Neural progenitor cell (in vitro differentiated cells): Measurements from ENCODE around the gene TUBGCP3. TPM values are rescaled to one million over a fixed set of nuclear protein-coding genes. Genes with fewer than 3 reads are reported as not detected.

ENCODE experiments used
- DNase-seq: peaks from one replicate; pipeline ENCODE4 v3.0.0-alpha.2; 2016; ENCODE audit warnings: low spot score
- H2AFZ ChIP-seq: fragments of 200-600 bp; sonication (generic); replicated peaks from 2 replicates; pipeline ENCODE4 v1.6.1; 2016; ENCODE audit warnings: antibody characterized with exemption
- H3F3A ChIP-seq: fragments of 200-600 bp; sonication (generic); 2 replicates; pipeline ENCODE4 v1.6.1; 2016; ENCODE audit warnings: antibody characterized with exemption, low read depth
- H3K27ac ChIP-seq: fragments of 200-600 bp; sonication (generic); 2 replicates; pipeline ENCODE4 v1.5.1; 2016; ENCODE audit warnings: mild to moderate bottlenecking
- H3K27me3 ChIP-seq: fragments of 200-600 bp; sonication (generic); 2 replicates; pipeline ENCODE4 v1.6.1; 2016; ENCODE audit warnings: mild to moderate bottlenecking, moderate library complexity
- H3K36me3 ChIP-seq: fragments of 200-600 bp; sonication (generic); 2 replicates; pipeline ENCODE4 v1.5.1; 2016
- H3K4me1 ChIP-seq: fragments of 200-600 bp; sonication (generic); 2 replicates; pipeline ENCODE4 v1.6.1; 2016; ENCODE audit warnings: mixed run types
- H3K4me2 ChIP-seq: fragments of 200-600 bp; sonication (generic); 2 replicates; pipeline ENCODE4 v1.6.1; 2016
- H3K4me3 ChIP-seq: fragments of 200-600 bp; sonication (generic); 2 replicates; pipeline ENCODE4 v1.5.1; 2016
- H3K79me2 ChIP-seq: fragments of 200-600 bp; sonication (generic); 2 replicates; pipeline ENCODE4 v1.6.1; 2016; ENCODE audit warnings: low read depth
- H3K9ac ChIP-seq: fragments of 200-600 bp; sonication (generic); 2 replicates; pipeline ENCODE4 v1.6.1; 2016
- H3K9me3 ChIP-seq: fragments of 200-600 bp; sonication (generic); 2 replicates; pipeline ENCODE4 v1.5.1; 2016; ENCODE audit warnings: low read depth
- H4K20me1 ChIP-seq: fragments of 200-600 bp; sonication (generic); 2 replicates; pipeline ENCODE4 v1.6.1; 2016; ENCODE audit warnings: low read depth
- H3K27ac Mint-ChIP-seq: 3 replicates; pipeline ENCODE4 v1.8.0; 2021; ENCODE audit warnings: mixed read lengths
- H3K27me3 Mint-ChIP-seq: 2 replicates; pipeline ENCODE4 v1.8.0; 2022; ENCODE audit warnings: low read depth, mild to moderate bottlenecking, inconsistent platforms, moderate library complexity, mixed read lengths; ENCODE audit not compliant: insufficient read depth
- H3K36me3 Mint-ChIP-seq: 3 replicates; pipeline ENCODE4 v1.8.0; 2021; ENCODE audit warnings: mixed read lengths
- H3K4me1 Mint-ChIP-seq: 3 replicates; pipeline ENCODE4 v1.8.0; 2021; ENCODE audit warnings: mixed read lengths
- H3K4me3 Mint-ChIP-seq: 3 replicates; pipeline ENCODE4 v1.8.0; 2021; ENCODE audit warnings: mild to moderate bottlenecking, moderate library complexity, mixed read lengths
- H3K9me3 Mint-ChIP-seq: 3 replicates; pipeline ENCODE4 v1.8.0; 2020; ENCODE audit warnings: mixed read lengths
- CTCF ChIP-seq: fragments of 200-600 bp; sonication (generic); IDR thresholded peaks from 2 replicates; pipeline ENCODE4 v1.5.1; 2017; ENCODE audit warnings: antibody characterized with exemption, mild to moderate bottlenecking
- EZH2 ChIP-seq: fragments of 200-600 bp; sonication (generic); IDR thresholded peaks from 2 replicates; pipeline ENCODE4 v1.6.1; 2017; ENCODE audit warnings: antibody characterized with exemption, mild to moderate bottlenecking, moderate library complexity
- EZH2phosphoT487 ChIP-seq: fragments of 200-600 bp; sonication (generic); IDR thresholded peaks from 2 replicates; pipeline ENCODE4 v1.6.1; 2017; ENCODE audit warnings: antibody characterized with exemption
- total RNA-seq: library from RNA; depleted of rRNA; stranded (reverse); fragments of >200 nt; gene quantifications from 2 replicates; pipeline ENCODE4 v1.2.3, GENCODE V29; 2015; ENCODE audit warnings: low replicate concordance

The TUBGCP3 gene
- total RNA-seq, 1 donor from 2014 or later: 33.6 TPM

- Mint-ChIP-seq H3K4me1 (peaks cover 5% of the 10 kb centered on the region), H3K27ac (no peak overlapping the region), H3K27me3 (peaks cover 7% of the 10 kb centered on the region), H3K9me3 (no peaks in the 10 kb centered on the region), H3K36me3 (no peaks in the 10 kb centered on the region), H3K4me3 (no peak overlapping the region)
- no peak overlapping the region for H3K4me2 ChIP-seq
- H2AFZ ChIP-seq: no peak overlapping the region
- H3K4me1 ChIP-seq: no peaks in the 10 kb centered on the region
- H3K27me3 ChIP-seq: peaks cover 9% of the 10 kb centered on the region
- H3F3A ChIP-seq: peaks cover 4% of the 10 kb centered on the region
- TF ChIP-seq CTCF (no peak), EZH2phosphoT487 (no peak), EZH2 (no peak)
- no peaks in the 10 kb centered on the region for H3K79me2 ChIP-seq
- DNase-seq: no peak
- H3K9ac ChIP-seq: no peak overlapping the region
- no peak overlapping the region for H3K4me3 ChIP-seq
- H3K36me3 ChIP-seq: no peaks in the 10 kb centered on the region
- no peak overlapping the region for H3K27ac ChIP-seq
- no peaks in the 10 kb centered on the region for H3K9me3 ChIP-seq
- H4K20me1 ChIP-seq: no peaks in the 10 kb centered on the region
Observed at GRCh38 chr13:112615391-112615790, 27.4 kb upstream of the TUBGCP3 start.

GRCh38 chr13:112614835-112615234 is 26.9 kb upstream of the TUBGCP3 start:
- H3K4me3 Mint-ChIP-seq: no peak overlapping the region
- H3K9ac ChIP-seq: no peak overlapping the region
- no peak for DNase-seq
- no peak overlapping the region for H3K27ac Mint-ChIP-seq
- no peaks in the 10 kb centered on the region for H3K9me3 ChIP-seq
- H3K4me2 ChIP-seq: no peak overlapping the region
- peaks cover 9% of the 10 kb centered on the region for H3K27me3 ChIP-seq
- no peaks in the 10 kb centered on the region for H3K36me3 Mint-ChIP-seq
- H4K20me1 ChIP-seq: no peaks in the 10 kb centered on the region
- TF ChIP-seq CTCF (no peak), EZH2 (no peak), EZH2phosphoT487 (no peak)
- peaks cover 4% of the 10 kb centered on the region for H3F3A ChIP-seq
- peaks cover 7% of the 10 kb centered on the region for H3K27me3 Mint-ChIP-seq
- H2AFZ ChIP-seq: no peak overlapping the region
- no peak overlapping the region for H3K4me3 ChIP-seq
- no peaks in the 10 kb centered on the region for H3K9me3 Mint-ChIP-seq
- H3K4me1 ChIP-seq: no peaks in the 10 kb centered on the region
- H3K36me3 ChIP-seq: no peaks in the 10 kb centered on the region
- no peak overlapping the region for H3K27ac ChIP-seq
- H3K79me2 ChIP-seq: no peaks in the 10 kb centered on the region
- H3K4me1 Mint-ChIP-seq: peaks cover 3% of the 10 kb centered on the region

GRCh38 chr13:112608212-112608611 is 20.3 kb upstream of the TUBGCP3 start:
- Histone ChIP-seq H3K4me1 (peaks cover 9% of the 10 kb centered on the region), H3K9ac (no peak overlapping the region), H3K36me3 (no peaks in the 10 kb centered on the region), H4K20me1 (no peaks in the 10 kb centered on the region), H3K79me2 (no peaks in the 10 kb centered on the region), H3K27ac (no peak overlapping the region), H3K27me3 (no peaks in the 10 kb centered on the region), H3K9me3 (no peaks in the 10 kb centered on the region), H2AFZ (peak overlapping the region; percentile 51), H3K4me2 (peak overlapping the region; percentile 36), H3F3A (peaks cover 15% of the 10 kb centered on the region), H3K4me3 (no peak overlapping the region)
- no peaks in the 10 kb centered on the region for H3K36me3 Mint-ChIP-seq
- peaks cover 7% of the 10 kb centered on the region for H3K4me1 Mint-ChIP-seq
- H3K9me3 Mint-ChIP-seq: peaks cover 3% of the 10 kb centered on the region
- peak; percentile 34 for DNase-seq
- H3K27me3 Mint-ChIP-seq: peaks cover 2% of the 10 kb centered on the region
- TF ChIP-seq EZH2: no peak
- no peak for TF ChIP-seq CTCF
- no peak for TF ChIP-seq EZH2phosphoT487
- no peak overlapping the region for H3K27ac Mint-ChIP-seq
- H3K4me3 Mint-ChIP-seq: no peak overlapping the region
